Measurements from ENCODE around the gene HAPLN3. TPM values are rescaled to one million over a fixed set of nuclear protein-coding genes. Genes with fewer than 3 reads are reported as not detected.

HAPLN3 gene
- total RNA-seq, 4 donors from 2014 or later = 1.7 to 5.2 (median 2.1) TPM

- TF ChIP-seq POLR2A (IDR thresholded peaks at IDR 0.05) (no peak), CTCF (IDR thresholded peaks at IDR 0.05 in 4 of 5, conservative IDR thresholded peaks at IDR 0.05 in 1 of 5) (no peak)
- H3K27ac ChIP-seq = peak overlapping the region; percentile 92 to 99 (median 97)
- DNase-seq (no peak), ATAC-seq (no peak)
- in situ Hi-C loops (cut with MboI; ENCODE audit: low sequenced_read_pairs in 4 of 4) (loop anchor here in 3 of 4 donors (10.0 to 25.0 kb wide), 3 partner anchors 108 to 258 kb away; no protein-coding TSS in a partner anchor), intact Hi-C loops (cut with DNase I; ENCODE audit: low total_unique reads) (loop anchor here (5.0 kb wide), 1 partner anchor 426 kb away; the partner anchor contains the start of gene POLG)
- no peak overlapping the region for H3K4me3 ChIP-seq
- H3K9me3 ChIP-seq = no peaks in the 10 kb centered on the region
- H3K36me3 ChIP-seq = peaks cover 0 to 95% of the 10 kb centered on the region in 2 donors
- no peaks in the 10 kb centered on the region for H3K27me3 ChIP-seq
- H3K4me1 ChIP-seq = peaks cover 63 to 64% of the 10 kb centered on the region in 2 donors
Observed at GRCh38 chr15:88906551-88906950, 11.2 kb upstream of the HAPLN3 start.

- H3K27me3 ChIP-seq = no peaks in the 10 kb centered on the region
- H3K27ac ChIP-seq = peak overlapping the region; percentile 92 to 99 (median 97)
- DNase-seq (no peak), ATAC-seq (no peak)
- peaks cover 60 to 63% of the 10 kb centered on the region in 2 donors for H3K4me1 ChIP-seq
- in situ Hi-C loops (cut with MboI; ENCODE audit: low sequenced_read_pairs in 4 of 4) (loop anchor here in 3 of 4 donors (10.0 to 25.0 kb wide), 3 partner anchors 109 to 259 kb away; no protein-coding TSS in a partner anchor), intact Hi-C loops (cut with DNase I; ENCODE audit: low total_unique reads) (loop anchor here (5.0 kb wide), 1 partner anchor 426 kb away; the partner anchor contains the start of gene POLG)
- peaks cover 0 to 99% of the 10 kb centered on the region in 2 donors for H3K36me3 ChIP-seq
- H3K4me3 ChIP-seq = no peak overlapping the region
- TF ChIP-seq CTCF (IDR thresholded peaks at IDR 0.05 in 4 of 5, conservative IDR thresholded peaks at IDR 0.05 in 1 of 5) = no peak
- H3K9me3 ChIP-seq = no peaks in the 10 kb centered on the region
Observed at GRCh38 chr15:88906130-88906529, 10.8 kb upstream of the HAPLN3 start.

GRCh38 chr15:88905576-88905975 lies 10.2 kb upstream of the HAPLN3 start:
- TF ChIP-seq POLR2A (IDR thresholded peaks at IDR 0.05) (no peak), CTCF (IDR thresholded peaks at IDR 0.05 in 4 of 5, conservative IDR thresholded peaks at IDR 0.05 in 1 of 5) (no peak)
- intact Hi-C loops (cut with DNase I; ENCODE audit: low total_unique reads) = loop anchor here (2.0 to 5.0 kb wide), 2 partner anchors 113 to 427 kb away; partner anchors contain the start of gene POLG
- no peak for DNase-seq
- Histone ChIP-seq H3K4me3 (no peak overlapping the region), H3K4me1 (peaks cover 54 to 60% of the 10 kb centered on the region in 2 donors), H3K9me3 (no peaks in the 10 kb centered on the region), H3K27me3 (no peaks in the 10 kb centered on the region), H3K36me3 (peaks cover 0 to 97% of the 10 kb centered on the region in 2 donors), H3K27ac (peak overlapping the region; percentile 76 to 99 (median 94))
- no peak for ATAC-seq
- in situ Hi-C loops (cut with MboI; ENCODE audit: low sequenced_read_pairs in 4 of 4) = loop anchor here in 3 of 4 donors (10.0 to 25.0 kb wide), 3 partner anchors 109 to 259 kb away; no protein-coding TSS in a partner anchor

- Histone ChIP-seq H3K27me3 (no peaks in the 10 kb centered on the region), H3K27ac (peak overlapping the region; percentile 76 to 99 (median 94)), H3K9me3 (no peaks in the 10 kb centered on the region), H3K36me3 (peaks cover 0 to 97% of the 10 kb centered on the region in 2 donors), H3K4me1 (peaks cover 50 to 55% of the 10 kb centered on the region in 2 donors), H3K4me3 (no peak overlapping the region)
- intact Hi-C loops (cut with DNase I; ENCODE audit: low total_unique reads) = loop anchor here (2.0 to 5.0 kb wide), 2 partner anchors 114 to 428 kb away; partner anchors contain the start of gene POLG
- TF ChIP-seq POLR2A (IDR thresholded peaks at IDR 0.05) (no peak), CTCF (IDR thresholded peaks at IDR 0.05 in 4 of 5, conservative IDR thresholded peaks at IDR 0.05 in 1 of 5) (peak; percentile 94 to 99 (median 97))
- DNase-seq (peak; percentile 66 to 75), ATAC-seq (peak; percentile 65 to 69)
- in situ Hi-C loops (cut with MboI; ENCODE audit: low sequenced_read_pairs in 4 of 4) = loop anchor here (5.0 to 25.0 kb wide), 4 partner anchors 110 to 260 kb away; no protein-coding TSS in a partner anchor
Observed at GRCh38 chr15:88904624-88905327, 9.4 kb upstream of the HAPLN3 start.
